CD1c-positive myeloid dendritic cell (primary cell): ENCODE data around the gene RNF214.
"Not testable (repeated sequence)": the region's sequence is repeated elsewhere in the genome, so short reads cannot be mapped to it uniquely, and the experiment has no call there.

Experiments used
- DNase-seq: peaks from one replicate; pipeline ENCODE4 v3.0.0-alpha.2; 2016; ENCODE audit errors: extremely low spot score

RNF214 gene

DNA sequence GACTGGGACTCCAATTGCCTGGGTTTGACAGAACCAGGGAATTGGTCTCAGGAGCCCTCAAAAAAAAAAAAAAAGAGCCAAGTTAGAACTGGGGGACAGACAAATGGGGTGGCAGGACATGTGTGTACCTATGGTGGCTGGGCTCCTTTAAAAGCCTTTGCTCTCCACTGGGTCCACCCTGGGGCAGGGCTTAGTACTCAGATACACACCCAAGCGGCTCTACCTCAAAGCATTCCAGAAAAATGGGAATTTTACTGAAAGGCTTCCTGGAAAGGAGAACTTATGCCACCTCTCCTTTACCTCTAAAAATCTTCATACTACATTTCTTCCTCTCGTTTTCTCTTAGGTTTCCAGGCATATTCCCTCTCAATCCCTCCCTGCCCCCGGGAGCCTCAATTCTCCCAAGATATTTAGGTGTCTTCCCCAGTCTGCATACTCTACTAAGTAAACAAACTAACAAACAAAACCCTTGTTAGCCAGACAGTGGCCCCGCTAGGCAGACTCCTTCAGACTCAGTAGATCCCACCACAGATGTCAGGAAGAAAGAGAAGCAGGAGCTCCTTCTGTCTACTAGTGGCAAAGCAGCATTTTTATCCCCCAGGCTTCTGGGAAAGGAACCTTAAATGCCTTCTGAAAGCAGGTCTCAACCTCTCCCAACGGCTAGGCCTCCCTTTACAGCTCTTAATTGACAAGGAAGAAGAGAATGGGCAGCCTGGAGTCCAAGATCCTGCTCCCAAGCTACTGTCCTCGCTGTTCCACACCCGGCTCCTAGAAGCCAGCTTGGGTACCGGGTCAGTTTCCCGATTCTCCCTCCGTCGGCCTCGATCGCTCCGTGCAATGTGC lies 1.3 kb upstream of the RNF214 start:
- DNase-seq: no peak

DNA sequence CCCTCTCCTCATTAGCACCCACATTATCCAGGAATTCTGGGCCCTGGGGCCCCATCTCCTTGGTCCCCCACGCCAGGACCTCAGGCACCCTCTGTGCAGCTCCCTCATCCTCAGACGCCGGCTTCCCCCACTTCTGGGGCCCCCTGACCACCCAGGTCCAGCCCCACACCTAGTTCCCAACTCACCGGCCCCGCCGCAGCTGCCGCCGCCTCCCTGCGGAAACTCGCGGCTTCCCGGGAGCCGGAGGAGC lies 704 bp upstream of the RNF214 start, which contains the start of gene PCSK7:
PCSK7 (minus strand) TSS at position 232 of the 250 bp plus-strand sequence. CDS start 2,229 bp downstream, outside the sequence.
- no peak for DNase-seq

DNA sequence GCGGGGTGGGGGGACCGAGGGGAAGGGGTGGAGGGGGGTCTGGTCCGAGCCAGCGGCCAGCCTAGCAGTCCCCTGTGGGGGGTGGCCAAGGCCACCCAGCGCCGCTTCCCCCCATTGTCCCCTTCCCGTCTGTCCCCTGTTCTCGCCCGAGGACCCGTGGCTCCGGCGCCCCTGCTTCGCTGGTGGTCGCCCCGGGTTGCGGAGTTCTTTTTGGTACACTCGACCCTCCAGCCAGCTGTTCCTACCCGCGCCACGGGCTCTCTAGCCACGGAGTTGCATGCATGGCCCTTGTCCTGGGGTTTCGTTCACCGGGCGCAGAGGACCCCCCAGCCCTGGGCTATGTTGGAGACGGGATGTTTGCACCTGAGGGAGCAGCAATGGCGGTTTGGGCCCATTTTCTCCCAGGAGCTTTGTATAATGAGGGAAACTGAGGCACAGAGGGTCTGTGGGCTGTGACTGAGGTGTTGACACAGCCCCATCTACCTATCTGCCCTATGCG lies 489 bp downstream of the RNF214 start:
- no peak for DNase-seq

DNA sequence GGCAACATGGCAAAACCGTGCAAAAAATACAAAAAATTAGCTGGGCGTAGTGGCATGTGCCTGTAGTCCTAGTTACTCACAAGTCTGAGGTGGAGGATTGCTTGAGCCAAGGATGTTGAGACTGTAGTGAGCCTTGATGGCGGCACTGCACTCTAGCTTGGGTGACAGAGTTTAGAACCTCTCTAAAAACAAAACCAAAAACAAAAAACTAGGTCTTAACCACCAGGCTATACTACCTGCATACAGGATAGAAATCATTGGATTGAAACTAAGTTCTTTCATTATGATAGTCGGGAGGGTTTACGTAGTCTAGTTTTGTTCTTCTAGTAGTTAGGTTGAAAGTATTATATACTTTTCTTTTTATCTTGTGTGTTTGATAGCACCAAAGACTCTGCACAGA lies 5.8 kb downstream of the RNF214 start:
- DNase-seq: no peak

DNA sequence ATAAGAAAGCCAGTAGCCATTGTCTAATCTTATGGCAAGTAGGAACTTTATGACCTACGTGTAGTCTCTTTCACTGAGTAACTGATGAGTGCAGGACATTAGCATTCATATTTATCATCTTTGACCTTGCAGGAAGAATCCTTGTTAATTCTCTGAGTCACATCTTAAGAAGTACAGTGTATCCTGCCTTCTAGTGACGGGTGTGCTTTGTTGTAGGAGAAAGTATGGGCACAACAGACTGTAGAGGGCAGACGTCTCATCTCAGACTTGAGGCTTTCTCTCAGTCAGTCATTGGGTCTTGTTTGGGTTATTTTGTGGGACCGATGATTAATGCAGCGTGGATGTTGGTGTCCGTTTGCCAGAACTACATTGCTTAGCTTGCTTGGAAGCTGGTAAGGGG lies 6.8 kb downstream of the RNF214 start:
- DNase-seq: no peak

DNA sequence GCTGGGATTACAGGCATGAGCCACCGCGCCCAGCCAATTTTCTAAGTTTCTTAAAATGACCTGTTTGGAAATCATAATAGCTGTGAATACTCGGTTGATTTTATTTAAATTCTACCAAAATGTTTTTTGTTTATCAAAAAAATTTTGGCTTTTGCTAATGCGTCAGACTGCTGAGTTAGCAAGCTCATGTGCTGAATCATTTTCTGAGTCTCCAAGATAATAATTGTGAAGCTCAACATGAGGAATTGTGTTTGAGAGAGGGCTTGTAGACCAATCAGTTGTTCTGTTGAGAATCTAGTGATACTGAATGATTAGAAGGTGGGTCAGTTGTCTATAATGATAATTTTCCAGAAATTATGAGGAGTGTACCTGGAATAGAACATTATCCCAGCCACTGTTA lies 15.9 kb downstream of the RNF214 start:
- no peak for DNase-seq

DNA sequence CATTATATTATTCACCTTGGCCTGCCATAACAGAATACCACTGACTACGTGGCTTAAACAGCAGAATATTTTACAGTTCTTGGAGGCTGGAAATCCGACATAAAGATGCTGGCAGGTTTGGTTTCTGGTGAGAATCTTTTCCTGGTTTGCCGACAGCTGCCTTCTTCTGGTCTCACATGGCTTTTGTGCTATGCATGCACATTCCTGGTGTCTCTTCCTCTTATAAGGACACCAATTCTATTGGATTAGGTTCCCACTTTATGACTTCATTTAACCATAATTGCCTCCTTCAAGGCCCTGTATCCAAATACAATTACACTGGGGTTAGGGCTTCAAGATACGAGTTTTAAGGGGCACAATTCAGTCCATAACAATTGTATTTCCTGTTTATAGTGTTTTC lies 17.1 kb downstream of the RNF214 start:
- DNase-seq: no peak

DNA sequence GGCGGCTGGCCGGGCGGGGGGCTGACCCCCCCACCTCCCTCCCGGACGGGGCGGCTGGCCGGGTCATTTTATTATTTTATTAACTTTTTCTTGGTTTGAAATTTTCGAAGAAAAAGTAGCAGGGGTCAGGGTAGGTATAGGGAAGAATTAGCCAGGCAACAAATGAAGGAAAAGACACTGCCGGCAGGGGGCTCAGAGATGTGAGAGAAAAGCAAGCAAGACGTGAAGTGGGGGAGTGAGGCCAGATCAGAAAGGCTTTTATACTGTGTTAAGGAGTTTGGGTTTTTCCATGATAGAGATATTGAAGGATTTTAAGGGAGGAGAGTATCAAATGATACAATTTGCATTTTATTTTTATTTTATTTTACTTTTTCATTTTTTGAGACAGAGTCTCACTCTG lies 19.0 kb downstream of the RNF214 start:
- DNase-seq: no peak

DNA sequence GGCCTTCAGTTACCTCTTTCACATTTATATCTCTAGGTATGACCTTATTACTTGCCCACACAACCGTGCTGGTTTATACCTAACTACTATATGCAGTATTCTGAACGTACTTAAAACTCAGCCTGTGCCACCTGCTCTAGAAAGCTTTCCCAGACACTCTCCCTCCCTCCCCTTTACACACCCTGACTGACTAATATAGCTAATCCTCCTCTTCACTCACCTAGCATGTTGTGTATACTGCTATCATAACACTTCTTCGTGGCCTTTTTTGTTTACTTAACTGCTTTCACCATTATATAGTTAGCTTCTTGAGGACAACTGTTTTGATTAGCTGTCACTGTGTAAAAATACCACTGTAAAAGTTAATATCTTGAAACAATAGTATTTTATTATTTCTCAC lies 23.5 kb downstream of the RNF214 start:
- DNase-seq: no peak

DNA sequence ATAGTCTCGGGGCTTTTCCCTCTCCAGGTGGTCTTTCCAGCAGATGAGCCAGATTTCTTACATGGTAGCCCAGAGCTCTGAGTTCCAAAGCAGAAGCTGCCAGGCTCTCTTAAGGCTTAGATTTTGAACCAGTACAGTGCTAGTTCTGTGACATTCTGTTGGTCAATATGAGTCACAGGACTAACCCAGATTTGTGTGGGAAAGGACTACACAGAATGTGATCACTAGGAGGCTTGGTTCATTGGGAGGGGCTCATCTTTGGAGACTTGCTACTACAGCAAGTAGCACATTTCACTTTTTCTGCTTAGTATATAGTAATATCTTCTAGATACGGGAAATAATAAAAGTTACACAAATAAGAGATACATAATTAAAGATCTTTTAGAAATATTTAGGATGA lies 24.1 kb downstream of the RNF214 start:
- DNase-seq: no peak

DNA sequence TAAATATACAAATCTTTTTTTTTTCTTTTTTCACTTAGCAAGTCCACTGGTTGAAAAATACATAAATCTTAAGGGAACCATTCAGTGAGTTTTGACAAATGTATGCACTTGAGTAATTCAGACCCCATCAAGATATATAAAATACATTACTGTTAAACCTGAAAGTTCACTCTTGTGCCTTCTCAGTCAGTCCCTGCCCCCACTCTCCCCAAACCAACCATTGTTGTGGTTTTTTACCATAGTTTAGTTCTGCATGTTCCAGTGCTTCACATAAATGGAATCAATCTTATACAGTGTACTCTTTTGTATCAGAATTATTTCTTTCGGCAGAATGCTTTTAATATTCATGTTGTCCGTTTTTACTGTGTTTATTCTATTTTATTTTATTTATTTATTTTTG lies 26.1 kb downstream of the RNF214 start:
- no peak for DNase-seq

DNA sequence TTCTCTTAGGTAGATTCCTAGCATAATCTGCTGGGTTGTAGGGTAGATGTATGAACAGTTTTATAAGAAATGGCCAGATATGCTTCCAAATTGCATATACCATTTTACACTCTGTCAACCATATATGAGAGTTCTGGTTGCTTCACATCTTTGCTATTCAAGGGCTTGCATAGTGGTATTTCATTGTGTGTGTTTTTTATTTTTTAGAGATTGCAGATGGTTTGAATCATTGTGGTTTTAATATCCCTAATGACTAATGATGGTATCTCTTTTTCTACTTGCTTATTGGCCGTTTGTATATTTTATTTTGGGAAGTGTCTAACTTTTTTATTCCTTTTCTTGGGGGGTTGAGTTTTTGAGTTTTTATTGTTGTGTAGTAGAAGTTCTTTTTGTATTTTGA lies 26.9 kb downstream of the RNF214 start:
- DNase-seq: no peak

DNA sequence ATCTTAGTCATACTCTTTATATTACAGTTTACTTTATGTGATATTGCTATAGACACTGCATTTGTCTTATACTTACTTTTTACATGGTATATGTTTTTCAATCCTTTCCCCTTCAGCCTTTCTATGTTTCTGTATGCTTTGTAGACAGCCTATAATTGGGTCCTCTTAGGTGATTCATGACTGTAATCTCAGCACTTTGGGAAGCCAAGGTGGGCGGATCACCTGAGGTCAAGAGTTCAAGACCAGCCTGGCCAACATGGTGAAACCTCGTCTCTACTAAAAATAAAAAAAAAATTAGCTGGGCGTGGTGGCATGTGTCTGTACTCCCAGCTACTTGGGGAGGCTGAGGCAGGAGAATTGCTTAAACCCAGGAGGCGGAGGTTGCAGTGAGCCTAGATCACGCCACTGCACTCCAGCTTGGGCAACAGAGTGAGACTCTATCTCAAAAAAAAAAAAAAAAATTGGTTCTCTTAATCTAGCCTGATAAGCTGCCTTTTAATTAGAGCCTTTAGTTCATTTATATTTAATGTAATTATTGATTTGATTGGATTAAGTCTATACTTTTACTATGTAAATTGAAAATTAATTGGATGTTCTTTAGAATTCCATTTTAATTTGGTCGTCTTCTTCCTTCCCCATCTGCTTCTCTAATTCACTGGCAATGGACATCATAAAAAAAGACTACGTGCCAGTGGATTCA lies 32.3 kb downstream of the RNF214 start:
- DNase-seq: not testable (repeated sequence)

DNA sequence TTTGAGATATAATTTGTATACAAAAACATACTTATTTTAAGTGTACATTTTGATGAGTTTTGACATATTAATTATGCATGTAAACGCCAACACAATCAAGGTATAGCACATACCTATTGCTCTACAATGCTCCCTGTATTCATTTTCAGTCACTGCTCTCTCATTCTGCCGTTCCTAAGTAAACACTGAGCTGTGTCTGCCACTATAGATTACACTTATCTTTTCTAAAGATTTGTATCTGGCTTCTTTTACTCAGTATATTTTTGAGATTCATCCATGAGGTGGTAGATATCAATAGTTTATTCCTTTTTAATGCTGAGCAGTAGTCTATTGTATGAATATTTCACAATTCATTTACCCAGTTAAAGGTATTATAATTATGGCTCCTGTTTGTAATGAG lies 33.3 kb downstream of the RNF214 start:
- no peak for DNase-seq

DNA sequence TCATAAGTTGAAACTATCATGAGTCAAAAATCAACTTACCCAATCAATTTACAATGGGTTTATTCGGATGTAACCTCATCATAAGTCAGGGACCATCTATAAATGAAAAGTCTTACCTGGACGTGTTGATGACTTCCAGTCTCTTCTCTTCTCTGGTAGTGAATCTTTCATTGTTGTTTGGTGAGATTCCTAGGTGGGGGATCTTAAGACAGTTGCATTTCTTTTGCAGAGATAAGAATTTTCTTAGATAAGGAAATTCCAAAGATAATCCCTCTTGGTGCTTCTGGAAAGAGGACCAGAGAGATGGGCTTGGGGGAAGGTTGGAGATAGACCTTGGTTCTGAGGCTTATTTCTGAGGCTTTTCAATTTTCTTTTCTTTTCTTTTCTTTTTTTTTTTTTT lies 37.4 kb downstream of the RNF214 start:
- DNase-seq: no peak

DNA sequence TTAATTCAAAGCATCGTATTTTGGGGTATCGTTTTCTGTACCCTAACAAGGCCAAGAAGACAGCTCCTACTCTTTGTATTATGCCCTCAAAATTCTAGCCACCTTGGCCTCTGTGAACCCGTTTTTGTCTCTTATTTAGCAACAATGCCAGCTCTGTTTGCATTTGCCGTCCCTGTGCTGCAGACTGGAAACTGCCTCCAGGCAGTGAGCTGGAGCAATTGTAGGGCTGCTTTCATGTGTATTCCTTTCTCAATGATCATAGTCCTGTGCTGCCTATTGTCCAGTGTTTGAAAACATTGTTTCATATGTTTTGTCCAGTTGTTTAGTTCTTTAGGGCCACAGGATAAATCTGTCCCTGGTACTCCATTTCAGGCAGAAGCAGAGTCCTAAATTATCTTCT lies 38.7 kb downstream of the RNF214 start:
- no peak for DNase-seq

DNA sequence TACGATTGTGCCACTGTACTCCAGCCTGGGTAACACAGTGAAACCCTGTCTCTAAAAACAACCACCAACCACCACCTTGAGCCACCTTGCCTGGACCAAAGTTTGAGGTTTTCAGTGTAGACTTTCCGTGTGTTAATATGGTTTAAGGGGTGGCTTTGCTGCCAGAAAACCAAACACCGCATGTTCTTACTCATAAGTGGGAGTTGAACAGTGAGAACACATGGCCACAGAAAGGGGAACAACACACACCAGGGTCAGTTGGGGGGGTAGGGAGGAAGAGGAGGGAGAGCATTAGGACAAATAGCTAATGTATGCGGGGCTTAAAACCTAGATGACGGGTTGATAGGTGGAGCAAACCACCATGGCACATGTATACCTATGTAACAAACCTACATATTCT lies 39.7 kb downstream of the RNF214 start:
- DNase-seq: not testable (repeated sequence)

DNA sequence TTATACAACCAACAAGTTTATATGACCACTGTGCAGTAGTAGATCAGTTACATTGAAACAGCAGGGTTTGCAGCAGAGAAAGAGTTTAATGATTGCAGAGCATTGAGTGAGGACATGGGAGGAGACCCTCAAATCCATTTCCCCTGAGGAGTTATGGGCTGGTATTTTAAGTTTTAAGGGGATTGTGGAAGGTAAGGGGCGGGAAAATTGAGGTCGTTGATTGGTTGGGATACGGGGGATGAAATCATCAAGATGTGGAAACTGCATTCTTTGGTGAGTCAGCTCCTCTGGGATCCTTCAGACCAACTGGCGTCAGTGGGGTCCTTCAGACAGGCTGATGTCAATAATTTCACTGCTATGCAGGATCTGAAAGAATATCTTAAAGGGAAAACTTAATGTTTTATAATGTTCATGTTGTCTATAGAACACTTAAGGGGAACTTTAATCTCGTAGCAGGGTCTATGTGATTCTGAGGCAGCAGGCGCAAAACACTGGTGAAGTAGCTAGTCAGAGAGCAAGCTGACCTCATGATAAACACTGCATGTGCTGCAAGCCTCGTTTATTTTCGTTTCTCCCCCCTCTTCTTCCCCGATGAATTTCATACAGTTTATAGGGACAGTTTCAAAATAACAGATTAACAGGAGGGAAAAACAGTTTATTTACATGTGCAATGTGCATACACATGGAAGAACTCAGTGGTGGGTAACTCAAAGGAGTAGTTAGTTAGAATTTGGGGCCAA lies 41.2 kb downstream of the RNF214 start:
- DNase-seq: no peak

DNA sequence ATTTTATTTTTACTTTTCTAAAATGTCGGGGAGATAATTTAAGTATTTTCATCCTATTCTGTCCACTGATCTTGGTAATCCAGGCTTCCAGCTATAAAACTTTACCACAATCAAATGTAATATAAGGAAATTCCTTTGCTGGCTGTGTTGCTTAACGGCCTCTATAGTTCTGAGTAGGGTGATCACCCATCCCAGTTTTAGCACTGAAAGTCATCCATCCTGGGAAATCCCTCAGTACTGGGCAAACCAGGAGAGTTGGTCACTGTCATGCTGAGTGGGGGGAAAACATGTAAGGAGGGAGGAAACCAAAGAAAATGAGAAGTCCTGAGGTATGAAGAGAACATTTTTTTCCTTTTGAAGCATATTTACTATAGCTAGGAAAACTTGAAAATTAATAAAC lies 45.9 kb downstream of the RNF214 start:
- no peak for DNase-seq

DNA sequence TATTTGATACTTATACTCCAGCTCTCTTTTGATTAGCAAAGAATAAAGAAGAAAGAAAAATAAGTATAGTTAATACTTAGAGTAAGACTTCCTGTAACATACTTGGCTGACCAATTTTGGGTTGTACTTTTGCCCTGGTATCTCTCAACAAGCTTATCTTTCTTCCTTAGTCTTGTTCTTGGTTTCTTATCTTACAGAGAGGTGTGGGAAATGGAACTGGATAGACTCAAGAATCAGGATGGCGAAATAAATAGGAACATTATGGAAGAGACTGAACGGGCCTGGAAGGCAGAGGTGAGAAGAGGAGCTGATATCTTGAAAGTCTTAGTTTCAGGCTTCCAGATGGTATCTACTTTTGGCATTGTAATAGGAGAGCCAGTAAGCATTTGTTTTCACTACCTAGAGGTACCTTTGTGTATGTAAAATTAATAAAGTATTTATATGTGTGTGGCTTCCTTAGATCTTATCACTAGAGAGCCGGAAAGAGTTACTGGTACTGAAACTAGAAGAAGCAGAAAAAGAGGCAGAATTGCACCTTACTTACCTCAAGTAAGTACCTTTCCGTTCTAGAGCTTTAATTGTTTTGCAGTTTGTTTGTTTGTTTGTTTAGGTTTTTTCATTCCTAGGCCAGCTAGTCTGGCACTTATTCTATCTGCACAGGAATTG lies 47.4 kb downstream of the RNF214 start:
- DNase-seq: no peak

DNA sequence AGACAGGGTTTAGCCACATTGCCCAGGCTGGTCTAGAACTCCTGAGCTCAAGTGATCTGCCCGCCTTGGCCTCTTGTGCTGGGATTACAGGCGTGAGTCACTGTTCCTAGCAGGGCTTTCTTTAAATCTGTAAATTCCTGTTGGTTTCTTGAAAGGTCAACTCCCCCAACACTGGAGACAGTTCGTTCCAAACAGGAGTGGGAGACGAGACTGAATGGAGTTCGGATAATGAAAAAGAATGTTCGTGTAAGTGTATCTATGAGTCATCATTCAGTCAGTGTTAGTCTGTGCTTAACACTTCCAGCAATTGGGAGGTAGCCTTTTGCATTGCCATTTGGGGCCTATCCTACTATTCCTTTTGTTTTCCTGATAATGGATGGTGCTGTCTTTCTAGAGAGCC lies 48.7 kb downstream of the RNF214 start:
- DNase-seq: no peak

DNA sequence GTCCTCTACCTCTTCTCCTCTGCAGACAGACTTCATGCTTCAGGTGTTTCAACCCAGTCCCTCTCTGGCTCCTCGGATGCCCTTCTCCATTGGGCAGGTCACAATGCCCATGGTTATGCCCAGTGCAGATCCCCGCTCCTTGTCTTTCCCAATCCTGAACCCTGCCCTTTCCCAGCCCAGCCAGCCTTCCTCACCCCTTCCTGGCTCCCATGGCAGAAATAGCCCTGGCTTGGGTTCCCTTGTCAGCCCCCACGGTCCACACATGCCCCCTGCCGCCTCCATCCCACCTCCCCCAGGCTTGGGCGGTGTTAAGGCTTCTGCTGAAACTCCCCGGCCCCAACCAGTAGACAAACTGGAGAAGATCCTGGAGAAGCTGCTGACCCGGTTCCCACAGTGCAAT lies 49.4 kb downstream of the RNF214 start:
- no peak for DNase-seq
